ENCODE data around the gene IGLL1.

DNA sequence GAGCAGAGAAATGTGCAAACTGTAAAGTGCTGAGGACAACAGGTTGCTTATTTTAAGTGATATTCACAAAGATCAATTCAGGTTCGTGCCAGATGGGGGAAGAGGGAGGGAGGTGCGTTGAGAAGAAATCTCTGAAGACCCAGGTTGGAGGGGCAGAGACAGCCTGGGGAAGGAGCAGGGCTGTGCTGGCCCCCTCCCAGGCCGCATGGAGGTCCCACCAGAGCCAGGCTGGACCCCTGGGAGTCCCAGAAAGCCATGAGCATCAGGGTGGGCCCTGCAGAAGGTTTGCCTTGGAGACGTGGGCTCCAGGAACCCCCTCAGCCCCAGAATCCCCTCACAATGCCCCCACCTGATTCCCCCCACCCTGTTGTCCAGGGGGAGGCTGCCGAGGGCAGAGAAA is 47.4 kb downstream of the IGLL1 start:
- TF ChIP-seq, protein P1, sequence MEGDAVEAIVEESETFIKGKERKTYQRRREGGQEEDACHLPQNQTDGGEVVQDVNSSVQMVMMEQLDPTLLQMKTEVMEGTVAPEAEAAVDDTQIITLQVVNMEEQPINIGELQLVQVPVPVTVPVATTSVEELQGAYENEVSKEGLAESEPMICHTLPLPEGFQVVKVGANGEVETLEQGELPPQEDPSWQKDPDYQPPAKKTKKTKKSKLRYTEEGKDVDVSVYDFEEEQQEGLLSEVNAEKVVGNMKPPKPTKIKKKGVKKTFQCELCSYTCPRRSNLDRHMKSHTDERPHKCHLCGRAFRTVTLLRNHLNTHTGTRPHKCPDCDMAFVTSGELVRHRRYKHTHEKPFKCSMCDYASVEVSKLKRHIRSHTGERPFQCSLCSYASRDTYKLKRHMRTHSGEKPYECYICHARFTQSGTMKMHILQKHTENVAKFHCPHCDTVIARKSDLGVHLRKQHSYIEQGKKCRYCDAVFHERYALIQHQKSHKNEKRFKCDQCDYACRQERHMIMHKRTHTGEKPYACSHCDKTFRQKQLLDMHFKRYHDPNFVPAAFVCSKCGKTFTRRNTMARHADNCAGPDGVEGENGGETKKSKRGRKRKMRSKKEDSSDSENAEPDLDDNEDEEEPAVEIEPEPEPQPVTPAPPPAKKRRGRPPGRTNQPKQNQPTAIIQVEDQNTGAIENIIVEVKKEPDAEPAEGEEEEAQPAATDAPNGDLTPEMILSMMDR (IDR thresholded peaks at IDR 0.05), result no peak
- TF ChIP-seq POLR2AphosphoS5 (IDR thresholded peaks at IDR 0.05; ENCODE audit: low read depth, low read length) (no peak), RFX5 (IDR thresholded peaks at IDR 0.05; ENCODE audit: low read length) (no peak), TCF12 (IDR thresholded peaks at IDR 0.05) (no peak), YY1 (IDR thresholded peaks at IDR 0.05; ENCODE audit: low read depth) (no peak), RAD21 (IDR thresholded peaks at IDR 0.05; ENCODE audit: low read length) (no peak), EP300 (IDR thresholded peaks at IDR 0.05; ENCODE audit: borderline replicate concordance in 1 of 2, low read depth in 1 of 2, low read length in 1 of 2) (no peak)
- TF ChIP-seq, protein P2, sequence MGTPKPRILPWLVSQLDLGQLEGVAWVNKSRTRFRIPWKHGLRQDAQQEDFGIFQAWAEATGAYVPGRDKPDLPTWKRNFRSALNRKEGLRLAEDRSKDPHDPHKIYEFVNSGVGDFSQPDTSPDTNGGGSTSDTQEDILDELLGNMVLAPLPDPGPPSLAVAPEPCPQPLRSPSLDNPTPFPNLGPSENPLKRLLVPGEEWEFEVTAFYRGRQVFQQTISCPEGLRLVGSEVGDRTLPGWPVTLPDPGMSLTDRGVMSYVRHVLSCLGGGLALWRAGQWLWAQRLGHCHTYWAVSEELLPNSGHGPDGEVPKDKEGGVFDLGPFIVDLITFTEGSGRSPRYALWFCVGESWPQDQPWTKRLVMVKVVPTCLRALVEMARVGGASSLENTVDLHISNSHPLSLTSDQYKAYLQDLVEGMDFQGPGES (IDR thresholded peaks at IDR 0.05; ENCODE audit: low read depth, low read length), result no peak

All from SK-N-SH (cell line).